ENCODE data around the gene UPP2.

Gene UPP2

GRCh38 chr2:158142568-158143332, 41.1 kb downstream of the UPP2 start:
- DNase-seq (ENCODE audit: extremely low read depth, insufficient read length): no peak
- no peak for TF ChIP-seq CTCF (IDR thresholded peaks at IDR 0.05; ENCODE audit: insufficient read depth, low read length, poor library complexity, severe bottlenecking)
- Histone ChIP-seq H3K36me3 (ENCODE audit: control insufficient read depth, insufficient read depth, low read length) (no peaks in the 10 kb centered on the region), H3K4me3 (replicated peaks; ENCODE audit: low read depth, low read length) (no peak overlapping the region), H3K27me3 (replicated peaks; ENCODE audit: control insufficient read depth, insufficient read depth, low read length) (no peaks in the 10 kb centered on the region; the same call in 1 of the 2 replicates)

GRCh38 chr2:158143703-158144360, 42.2 kb downstream of the UPP2 start:
- no peaks in the 10 kb centered on the region for H3K36me3 ChIP-seq (ENCODE audit: control insufficient read depth, insufficient read depth, low read length)
- H3K27me3 ChIP-seq (replicated peaks; ENCODE audit: control insufficient read depth, insufficient read depth, low read length): no peaks in the 10 kb centered on the region; the same call in 1 of the 2 replicates
- no peak overlapping the region for H3K4me3 ChIP-seq (replicated peaks; ENCODE audit: low read depth, low read length)
- no peak for DNase-seq (ENCODE audit: extremely low read depth, insufficient read length)
- no peak for TF ChIP-seq CTCF (IDR thresholded peaks at IDR 0.05; ENCODE audit: insufficient read depth, low read length, poor library complexity, severe bottlenecking)

GRCh38 chr2:158144914-158145625, 43.4 kb downstream of the UPP2 start:
- Histone ChIP-seq H3K4me3 (replicated peaks; ENCODE audit: low read depth, low read length) (no peak overlapping the region), H3K36me3 (ENCODE audit: control insufficient read depth, insufficient read depth, low read length) (no peaks in the 10 kb centered on the region), H3K27me3 (replicated peaks; ENCODE audit: control insufficient read depth, insufficient read depth, low read length) (no peaks in the 10 kb centered on the region)
- TF ChIP-seq CTCF (IDR thresholded peaks at IDR 0.05; ENCODE audit: insufficient read depth, low read length, poor library complexity, severe bottlenecking): no peak
- DNase-seq (ENCODE audit: extremely low read depth, insufficient read length): no peak

- DNase-seq (ENCODE audit: extremely low read depth, insufficient read length): no peak
- H3K27me3 ChIP-seq (replicated peaks; ENCODE audit: control insufficient read depth, insufficient read depth, low read length): no peaks in the 10 kb centered on the region; the same call in 1 of the 2 replicates
Measured at GRCh38 chr2:158153270-158154015, 51.8 kb downstream of the UPP2 start.

More at GRCh38 chr2:158153270-158154015, 51.8 kb downstream of the UPP2 start:
- Histone ChIP-seq H3K36me3 (ENCODE audit: control insufficient read depth, insufficient read depth, low read length) (no peaks in the 10 kb centered on the region), H3K4me3 (replicated peaks; ENCODE audit: low read depth, low read length) (no peak overlapping the region)
- no peak for TF ChIP-seq CTCF (IDR thresholded peaks at IDR 0.05; ENCODE audit: insufficient read depth, low read length, poor library complexity, severe bottlenecking)
